Measurements from ENCODE around the gene DUOX2.
"Not testable (repeated sequence)": the region's sequence is repeated elsewhere in the genome, so short reads cannot be mapped to it uniquely, and the experiment has no call there.

DUOX2 gene

GRCh38 chr15:45118996-45119395, 5.0 kb upstream of the DUOX2 start:
- no peak for DNase-seq (ENCODE audit: low read depth in 2 of 2)

DNA sequence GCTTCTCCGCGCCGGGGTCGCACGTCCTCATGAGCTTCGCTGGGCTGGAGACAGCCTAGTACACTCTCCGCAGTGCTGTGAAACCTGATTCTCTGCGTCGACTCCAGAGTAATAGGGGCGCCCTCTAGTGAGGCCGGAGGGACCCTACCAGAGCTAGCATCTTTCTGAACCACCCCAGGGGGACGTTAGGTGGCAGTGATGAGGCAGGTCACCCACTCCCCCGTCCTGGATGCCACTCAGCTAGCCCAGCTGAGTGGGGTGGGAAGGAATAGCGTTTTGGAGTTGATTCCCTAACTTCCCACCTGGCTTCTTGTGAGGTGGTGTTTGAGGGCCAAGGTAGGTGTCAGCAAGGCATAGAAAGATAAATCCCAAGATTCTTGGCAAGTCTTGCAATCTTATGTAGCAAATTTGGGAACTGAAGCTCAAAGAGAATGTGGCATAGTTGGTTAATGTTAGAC, 4.2 kb upstream of the DUOX2 start:
- DNase-seq (ENCODE audit: low read depth in 2 of 2): peak; percentile 73 to 78

GRCh38 chr15:45117308-45118130, 3.5 kb upstream of the DUOX2 start:
- no peak for DNase-seq (ENCODE audit: low read depth in 2 of 2)

DNA sequence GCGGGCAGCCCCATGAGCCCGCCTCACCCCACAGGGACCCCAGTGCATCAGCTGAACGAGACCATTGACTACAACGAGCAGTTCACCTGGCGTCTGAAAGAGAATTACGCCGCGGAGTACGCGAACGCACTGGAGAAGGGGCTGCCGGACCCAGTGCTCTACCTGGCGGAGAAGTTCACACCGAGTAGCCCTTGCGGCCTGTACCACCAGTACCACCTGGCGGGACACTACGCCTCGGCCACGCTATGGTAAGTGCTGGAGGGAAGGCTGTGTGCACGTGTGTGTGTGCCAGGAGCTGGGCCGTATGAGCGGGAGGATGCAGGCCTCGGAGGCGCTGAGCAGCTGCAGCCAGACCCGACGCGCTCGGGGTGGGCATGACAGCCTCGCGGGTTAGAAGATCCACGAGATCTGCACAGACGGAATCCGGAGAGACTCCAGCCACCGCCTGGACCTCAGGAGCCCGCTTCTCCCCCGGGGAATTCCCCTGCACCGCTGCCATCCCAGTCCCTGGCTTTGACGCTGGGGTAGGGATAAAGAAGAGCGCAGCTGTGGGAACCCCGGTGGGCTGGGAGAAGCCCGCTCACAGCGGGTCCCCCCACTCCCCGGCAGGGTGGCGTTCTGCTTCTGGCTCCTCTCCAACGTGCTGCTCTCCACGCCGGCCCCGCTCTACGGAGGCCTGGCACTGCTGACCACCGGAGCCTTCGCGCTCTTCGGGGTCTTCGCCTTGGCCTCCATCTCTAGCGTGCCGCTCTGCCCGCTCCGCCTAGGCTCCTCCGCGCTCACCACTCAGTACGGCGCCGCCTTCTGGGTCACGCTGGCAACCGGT, 2.7 kb upstream of the DUOX2 start:
- DNase-seq (ENCODE audit: low read depth in 2 of 2): no peak

- no peak for DNase-seq (ENCODE audit: low read depth in 2 of 2)
These were observed 2.1 kb upstream of the DUOX2 start for GRCh38 chr15:45116006-45116481.

GRCh38 chr15:45115312-45115820, 1.4 kb upstream of the DUOX2 start:
- DNase-seq (ENCODE audit: low read depth in 2 of 2): no peak

- no peak for DNase-seq (ENCODE audit: low read depth in 2 of 2)
These were observed 746 bp upstream of the DUOX2 start for GRCh38 chr15:45114751-45115085.

DNA sequence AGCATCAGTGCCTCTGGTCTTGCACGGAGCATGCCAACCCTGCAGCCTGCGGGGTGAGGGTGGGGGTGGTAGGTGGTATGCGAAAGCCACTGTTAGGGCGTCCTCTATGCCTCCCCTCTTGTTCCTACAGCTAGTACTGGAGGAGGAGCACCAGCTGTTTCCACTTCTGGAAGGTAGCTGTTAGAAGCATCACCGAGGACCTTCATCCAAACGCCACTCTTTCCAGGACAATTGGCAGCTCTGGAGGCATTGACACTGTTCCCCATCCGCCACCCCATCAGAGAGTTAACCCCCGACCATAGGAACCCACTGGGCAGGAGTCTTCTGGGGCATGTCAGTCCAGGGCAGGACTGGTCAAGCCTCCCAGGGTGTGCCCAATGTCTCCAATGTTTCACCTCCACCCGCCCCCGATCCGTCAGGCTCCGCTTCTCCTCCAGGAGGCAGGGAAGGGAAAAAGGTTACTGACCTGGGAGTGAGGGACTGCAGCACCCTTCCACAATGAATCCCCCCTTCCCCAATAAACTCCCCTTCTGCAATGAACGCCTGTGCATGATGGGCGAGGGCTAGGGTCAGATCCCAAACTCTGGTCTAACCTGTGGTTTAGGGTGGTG, 487 bp downstream of the DUOX2 start:
- no peak for DNase-seq (ENCODE audit: low read depth in 2 of 2)

GRCh38 chr15:45112591-45113379, 1.2 kb downstream of the DUOX2 start:
- no peak for DNase-seq (ENCODE audit: low read depth in 2 of 2)

DNA sequence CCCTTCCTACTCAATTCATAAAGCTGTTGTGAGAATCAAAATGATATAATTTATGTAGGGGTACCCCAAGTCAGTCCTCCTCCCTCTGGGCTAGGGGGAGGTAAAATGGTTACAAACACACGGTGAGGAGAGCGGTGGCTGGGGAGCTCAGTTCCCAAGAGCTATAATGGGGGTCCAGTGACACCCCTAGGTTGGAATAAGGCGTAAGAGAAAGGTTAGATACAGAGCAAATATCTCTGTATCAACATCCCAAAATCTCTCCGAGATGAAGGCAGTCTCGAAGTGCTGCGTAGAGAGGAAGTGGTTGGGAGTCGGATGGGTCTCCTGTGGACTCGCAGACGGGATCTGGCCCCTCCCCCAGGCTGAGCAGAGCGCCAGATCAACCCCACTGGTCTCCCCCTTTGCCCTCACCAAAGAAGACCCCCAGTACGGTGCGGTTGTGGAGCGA, 1.8 kb downstream of the DUOX2 start:
- DNase-seq (ENCODE audit: low read depth in 2 of 2): no peak

DNA sequence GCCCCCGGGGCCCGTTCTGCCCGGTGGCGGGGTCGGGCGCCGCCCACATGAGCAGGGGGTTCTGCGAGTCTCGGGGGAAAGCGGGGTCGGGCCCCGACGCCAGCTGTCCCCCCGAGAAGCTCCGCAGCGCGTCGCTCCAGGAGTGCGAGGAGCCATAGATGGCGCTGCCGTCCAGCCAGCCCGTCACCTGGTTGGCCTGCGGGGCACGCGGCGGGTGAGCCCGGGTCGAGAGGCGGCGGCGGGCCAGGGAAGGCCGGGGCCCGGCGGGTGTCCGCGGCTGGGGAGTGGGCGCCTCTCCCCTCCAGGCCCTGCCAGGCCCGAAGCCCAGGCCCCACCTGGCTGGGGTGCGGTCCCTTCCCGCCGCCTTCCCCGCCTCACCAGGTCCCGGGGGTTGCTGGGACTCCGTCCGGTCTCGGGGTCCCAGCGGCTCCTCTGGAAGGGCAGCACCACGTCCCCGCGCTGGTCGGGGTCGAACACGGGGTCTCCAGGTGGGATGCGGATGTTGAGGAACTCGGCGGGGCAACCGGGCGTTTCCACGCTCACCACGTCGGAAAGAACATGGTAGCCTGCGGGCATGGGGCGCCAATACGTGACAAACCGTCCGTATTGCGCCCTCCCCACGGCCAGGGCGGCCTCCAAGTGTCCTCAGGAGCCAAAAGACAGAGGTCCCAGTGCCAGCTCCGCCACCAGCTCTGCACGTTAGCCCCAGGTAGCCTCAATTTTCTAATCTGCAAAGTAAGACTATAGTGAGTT, 2.4 kb downstream of the DUOX2 start:
- no peak for DNase-seq (ENCODE audit: low read depth in 2 of 2)

GRCh38 chr15:45110256-45110820, 3.6 kb downstream of the DUOX2 start:
- DNase-seq (ENCODE audit: low read depth in 2 of 2): no peak

DNA sequence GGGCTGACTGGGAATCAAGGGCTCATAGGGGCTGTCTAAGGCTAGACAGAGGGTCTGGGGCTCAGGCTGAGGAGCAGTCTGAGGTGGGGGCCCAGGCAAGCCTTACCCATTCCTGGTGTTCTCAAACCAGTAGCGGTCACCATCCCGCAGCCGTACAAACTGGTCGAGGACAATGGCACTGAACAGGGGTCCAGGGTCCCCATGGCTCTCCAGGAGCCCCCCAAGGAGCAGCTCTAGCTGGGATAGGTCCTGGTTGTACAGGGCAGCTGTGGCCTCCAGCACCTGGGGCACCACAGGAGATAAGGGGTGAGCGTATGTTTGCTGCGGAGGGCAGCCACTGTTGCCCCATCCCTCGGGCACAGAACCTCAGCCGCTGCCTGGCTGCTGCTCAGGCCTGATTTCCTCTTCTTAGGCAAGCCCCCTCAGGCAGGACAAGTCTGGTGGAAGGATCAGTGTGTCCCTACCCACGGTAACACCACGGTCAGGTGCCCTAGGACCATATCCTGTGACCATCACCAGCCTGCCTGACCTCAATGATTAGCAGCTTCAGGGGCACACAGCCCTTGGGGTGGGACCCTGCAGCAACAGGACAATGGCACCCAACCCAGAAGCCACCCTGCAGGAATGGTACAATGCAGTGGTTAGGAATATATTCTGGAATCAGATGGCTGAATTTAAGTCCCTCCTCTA, 5.9 kb downstream of the DUOX2 start:
- DNase-seq (ENCODE audit: low read depth in 2 of 2): no peak

- no peak for DNase-seq (ENCODE audit: low read depth in 2 of 2)
These were observed 7.8 kb downstream of the DUOX2 start for GRCh38 chr15:45106002-45106790.

DNA sequence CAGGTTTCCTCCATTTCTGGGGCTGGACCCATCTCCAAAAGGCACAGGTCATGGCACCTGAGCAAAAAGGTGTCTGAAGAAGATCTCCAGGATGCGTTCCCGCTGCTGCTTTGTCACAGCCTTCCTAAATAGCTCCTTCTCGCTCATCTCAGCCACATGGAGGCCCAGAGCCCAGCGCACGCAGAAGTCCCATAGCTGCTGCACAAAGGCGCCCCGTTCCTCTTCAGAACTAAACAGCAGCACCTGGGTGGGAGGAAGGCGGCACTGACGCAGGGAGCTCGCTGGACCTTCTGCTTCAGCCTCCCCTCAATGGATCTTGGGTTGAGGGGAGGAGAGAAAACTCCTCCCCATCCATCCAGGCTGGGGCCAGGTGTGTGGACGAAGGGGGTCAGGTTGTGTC, 8.4 kb downstream of the DUOX2 start:
- no peak for DNase-seq (ENCODE audit: low read depth in 2 of 2)

DNA sequence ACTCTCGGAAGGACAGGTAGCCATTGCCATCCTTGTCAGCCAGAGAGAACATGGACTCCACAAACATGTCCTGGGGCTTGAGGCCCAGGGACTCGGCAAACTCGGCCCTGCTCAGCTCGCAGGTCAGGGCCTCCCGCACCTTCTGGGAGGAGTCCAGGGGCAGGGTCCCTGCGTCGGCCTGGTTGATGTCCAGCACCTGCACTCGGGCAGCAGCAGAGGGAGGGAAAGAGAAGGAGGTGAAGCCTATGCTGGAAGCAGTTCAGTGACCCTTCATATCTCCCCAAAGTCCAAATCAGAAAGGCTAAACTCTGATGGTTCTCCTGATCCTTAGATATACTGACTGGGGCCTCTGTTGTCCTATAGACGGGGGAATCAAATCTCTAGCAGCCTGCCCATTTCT, 9.8 kb downstream of the DUOX2 start:
- DNase-seq (ENCODE audit: low read depth in 2 of 2): not testable (repeated sequence)

GRCh38 chr15:45102226-45102625, 11.7 kb downstream of the DUOX2 start:
- DNase-seq (ENCODE audit: low read depth in 2 of 2): no peak

DNA sequence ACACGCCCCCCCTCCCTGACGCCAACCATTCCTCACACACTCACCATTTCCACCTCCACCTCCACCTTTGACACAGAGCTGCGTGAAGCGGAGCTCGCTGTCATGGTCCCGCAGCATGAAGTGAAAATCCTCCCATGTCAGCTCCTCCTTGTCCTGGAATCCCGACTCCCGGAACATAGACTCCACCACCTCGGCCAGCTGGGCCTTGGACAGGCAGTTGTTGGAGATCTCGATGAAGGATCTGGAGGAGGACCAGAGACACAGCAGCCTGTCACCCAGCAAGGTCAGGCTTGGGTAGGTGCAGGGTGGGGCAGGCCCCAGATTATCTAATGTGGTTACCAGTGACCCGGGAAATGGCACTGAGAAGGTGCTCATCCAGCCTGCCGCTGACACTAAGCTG, 12.2 kb downstream of the DUOX2 start:
- DNase-seq (ENCODE audit: low read depth in 2 of 2): no peak

Data from stimulated activated CD4-positive, alpha-beta T cell treated with anti-CD3 and anti-CD28 coated beads, Interleukin-1b, Interleukin-23, amount 100 ng/mL, for 4 hours (primary cell).